ENCODE measurements around the gene FBXL16. TPM values are rescaled to one million over a fixed set of nuclear protein-coding genes. Genes with fewer than 3 reads are reported as not detected.

FBXL16 gene
- polyA plus RNA-seq, 1 of the 3 experiments (the other 2 are of a cell fraction): 19.8 TPM

- TF ChIP-seq, protein P1, sequence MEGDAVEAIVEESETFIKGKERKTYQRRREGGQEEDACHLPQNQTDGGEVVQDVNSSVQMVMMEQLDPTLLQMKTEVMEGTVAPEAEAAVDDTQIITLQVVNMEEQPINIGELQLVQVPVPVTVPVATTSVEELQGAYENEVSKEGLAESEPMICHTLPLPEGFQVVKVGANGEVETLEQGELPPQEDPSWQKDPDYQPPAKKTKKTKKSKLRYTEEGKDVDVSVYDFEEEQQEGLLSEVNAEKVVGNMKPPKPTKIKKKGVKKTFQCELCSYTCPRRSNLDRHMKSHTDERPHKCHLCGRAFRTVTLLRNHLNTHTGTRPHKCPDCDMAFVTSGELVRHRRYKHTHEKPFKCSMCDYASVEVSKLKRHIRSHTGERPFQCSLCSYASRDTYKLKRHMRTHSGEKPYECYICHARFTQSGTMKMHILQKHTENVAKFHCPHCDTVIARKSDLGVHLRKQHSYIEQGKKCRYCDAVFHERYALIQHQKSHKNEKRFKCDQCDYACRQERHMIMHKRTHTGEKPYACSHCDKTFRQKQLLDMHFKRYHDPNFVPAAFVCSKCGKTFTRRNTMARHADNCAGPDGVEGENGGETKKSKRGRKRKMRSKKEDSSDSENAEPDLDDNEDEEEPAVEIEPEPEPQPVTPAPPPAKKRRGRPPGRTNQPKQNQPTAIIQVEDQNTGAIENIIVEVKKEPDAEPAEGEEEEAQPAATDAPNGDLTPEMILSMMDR (IDR thresholded peaks at IDR 0.05): no peak
- TF ChIP-seq SMC3 (IDR thresholded peaks at IDR 0.05; ENCODE audit: low read depth, low read length): no peak
- no peak for TF ChIP-seq SIN3A (IDR thresholded peaks at IDR 0.05; ENCODE audit: borderline replicate concordance, low read depth, low read length)
- TF ChIP-seq ELF1 (IDR thresholded peaks at IDR 0.05): no peak; the same call in 1 of the 2 replicates
- no peak for TF ChIP-seq RFX5 (IDR thresholded peaks at IDR 0.05; ENCODE audit: low read length)
- TF ChIP-seq MEF2A (IDR thresholded peaks at IDR 0.05; ENCODE audit: borderline replicate concordance, low read depth): no peak
These were observed 23.7 kb downstream of the FBXL16 start (continued) for GRCh38 chr16:681746-682427.

GRCh38 chr16:680967-681745 lies 24.4 kb downstream of the FBXL16 start:
- Histone ChIP-seq H3K4me3 (ENCODE audit: low read depth in 2 of 2, low read length in 1 of 2) (peak overlapping the region; percentile 78 to 96), H3K9me2 (no peaks in the 10 kb centered on the region), H3K27me3 (ENCODE audit: insufficient read depth) (no peaks in the 10 kb centered on the region), H3K79me2 (ENCODE audit: insufficient read depth) (peaks cover 37% of the 10 kb centered on the region), H3F3A (replicated peaks; ENCODE audit: insufficient read depth) (peaks cover 10% of the 10 kb centered on the region), H2AFZ (ENCODE audit: low read depth) (no peak overlapping the region), H3K27ac (ENCODE audit: low read depth in 2 of 2, low read length in 1 of 2) (peak overlapping the region; percentile 86 to 98; a peak in 3 of 4 replicates), H3K36me3 (replicated peaks in 1 of 2; ENCODE audit: control insufficient read depth in 1 of 2, insufficient read depth in 2 of 2, low read length in 1 of 2) (peaks cover 13 to 30% of the 10 kb centered on the region in 2 experiments), H3K9ac (peak overlapping the region; percentile 80), H3K4me2 (peak overlapping the region; percentile 90), H3K9me3 (no peaks in the 10 kb centered on the region), H3K4me1 (ENCODE audit: control insufficient read depth in 1 of 2, insufficient read depth in 2 of 2, low read depth in 1 of 2, low read length in 1 of 2) (peaks cover 8 to 56% of the 10 kb centered on the region in 2 experiments; a peak in 2 of 4 replicates), H4K20me1 (ENCODE audit: insufficient read depth) (peaks cover 23% of the 10 kb centered on the region)
- ChIA-PET CTCF (interaction anchor here (0.8 to 3.8 kb wide), 8 partner anchors 8 to 92 kb away, joined by 3 to 20 read pairs (median 7); partner anchors contain the start of genes ANTKMT, METRN, RHOT2 and WDR24), POLR2A (interaction anchor here (0.9 to 2.2 kb wide), 6 partner anchors 8 to 39 kb away, joined by 3 to 12 read pairs (median 4); partner anchors contain the start of genes RHOT2, WDR24 and WDR90)
- WGBS (ENCODE audit: low lambda C conversion rate): 42% methylated on average over 42 of the region's 44 CpGs
- no peak for TF ChIP-seq EP300 (IDR thresholded peaks at IDR 0.05; ENCODE audit: borderline replicate concordance in 1 of 2, low read depth in 1 of 2, low read length in 1 of 2)
- TF ChIP-seq POLR2AphosphoS5 (IDR thresholded peaks at IDR 0.05; ENCODE audit: low read depth, low read length): peak; percentile 22
- TF ChIP-seq SMC3 (IDR thresholded peaks at IDR 0.05; ENCODE audit: low read depth, low read length): no peak
- no peak for DNase-seq

DNA sequence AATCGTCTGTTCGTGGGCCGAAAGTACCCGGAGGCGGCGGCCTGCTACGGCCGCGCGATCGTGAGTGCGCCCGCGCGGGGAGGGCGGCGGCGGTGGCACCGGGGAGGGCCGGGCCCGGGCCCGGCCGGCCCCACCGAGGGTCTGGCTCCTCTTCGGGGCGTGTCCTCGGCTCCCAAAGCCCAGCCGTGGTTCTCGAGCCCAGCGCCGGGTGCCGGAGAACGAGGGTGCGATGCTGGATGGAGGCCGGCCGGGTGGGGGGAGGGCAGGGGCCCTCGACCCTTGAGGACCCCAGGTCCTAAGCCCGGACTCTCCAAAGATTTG lies 25.0 kb downstream of the FBXL16 start:
- no peak overlapping the region for H2AFZ ChIP-seq (ENCODE audit: low read depth)
- H3F3A ChIP-seq (replicated peaks; ENCODE audit: insufficient read depth): peaks cover 10% of the 10 kb centered on the region
- peak overlapping the region; percentile 86 to 98; a peak in 3 of 4 replicates for H3K27ac ChIP-seq (ENCODE audit: low read depth in 2 of 2, low read length in 1 of 2)
- H3K9ac ChIP-seq: peak overlapping the region; percentile 80
- no peaks in the 10 kb centered on the region for H3K9me2 ChIP-seq
- H3K9me3 ChIP-seq: no peaks in the 10 kb centered on the region
- H3K4me2 ChIP-seq: peak overlapping the region; percentile 90
- no peaks in the 10 kb centered on the region for H3K27me3 ChIP-seq (ENCODE audit: insufficient read depth)
- DNase-seq: no peak
- H3K36me3 ChIP-seq (replicated peaks in 1 of 2; ENCODE audit: control insufficient read depth in 1 of 2, insufficient read depth in 2 of 2, low read length in 1 of 2): peaks cover 13 to 30% of the 10 kb centered on the region in 2 experiments
- H3K4me3 ChIP-seq (ENCODE audit: low read depth in 2 of 2, low read length in 1 of 2): peak overlapping the region; percentile 78 to 96
- POLR2A ChIA-PET: interaction anchor here (0.9 to 2.2 kb wide), 5 partner anchors 9 to 40 kb away, joined by 3 to 12 read pairs (median 4); partner anchors contain the start of genes RHOT2, WDR24 and WDR90
- 33% methylated on average over 1 of the region's 38 CpGs for WGBS (ENCODE audit: low lambda C conversion rate)
- peaks cover 23% of the 10 kb centered on the region for H4K20me1 ChIP-seq (ENCODE audit: insufficient read depth)
- TF ChIP-seq RXRA (IDR thresholded peaks at IDR 0.05; ENCODE audit: borderline replicate concordance, low read depth) (no peak), POLR2AphosphoS5 (IDR thresholded peaks at IDR 0.05; ENCODE audit: low read depth, low read length) (no peak), EP300 (IDR thresholded peaks at IDR 0.05; ENCODE audit: borderline replicate concordance in 1 of 2, low read depth in 1 of 2, low read length in 1 of 2) (no peak), RFX5 (IDR thresholded peaks at IDR 0.05; ENCODE audit: low read length) (no peak), NFIC (IDR thresholded peaks at IDR 0.05; ENCODE audit: borderline replicate concordance) (no peak)
- peaks cover 37% of the 10 kb centered on the region for H3K79me2 ChIP-seq (ENCODE audit: insufficient read depth)
- H3K4me1 ChIP-seq (ENCODE audit: control insufficient read depth in 1 of 2, insufficient read depth in 2 of 2, low read depth in 1 of 2, low read length in 1 of 2): peaks cover 8 to 51% of the 10 kb centered on the region in 2 experiments; a peak in 2 of 4 replicates
- CTCF ChIA-PET: interaction anchor here (0.8 to 3.8 kb wide), 9 partner anchors 9 to 92 kb away, joined by 3 to 20 read pairs (median 4); partner anchors contain the start of genes ANTKMT, METRN, RHOT2 and WDR24
